Muscle of leg (tissue), 11 donors: ENCODE data around the gene HOMER2. TPM values are rescaled to one million over a fixed set of nuclear protein-coding genes. Genes with fewer than 3 reads are reported as not detected.
"Not testable (repeated sequence)": the region's sequence is repeated elsewhere in the genome, so short reads cannot be mapped to it uniquely, and the experiment has no call there.

Experiments
- DNase-seq: peaks from one replicate; pipeline ENCODE4 v3.0.0; 2013
- H3K27ac ChIP-seq: one replicate; pipeline ENCODE4 v1.5.1; 2013; ENCODE audit warnings: mild to moderate bottlenecking, low read length, control low read depth
- H3K27me3 ChIP-seq: one replicate; pipeline ENCODE4 v1.6.1; 2013; ENCODE audit warnings: low read length; ENCODE audit not compliant: control insufficient read depth, insufficient read depth
- H3K36me3 ChIP-seq: one replicate; pipeline ENCODE4 v1.6.1; 2013; ENCODE audit warnings: low read length; ENCODE audit not compliant: control insufficient read depth, insufficient read depth
- H3K4me1 ChIP-seq: one replicate; pipeline ENCODE4 v1.6.1; 2013; ENCODE audit warnings: low read length; ENCODE audit not compliant: control insufficient read depth, insufficient read depth
- H3K4me3 ChIP-seq: one replicate; pipeline ENCODE4 v1.5.1; 2013; ENCODE audit warnings: low read length, control low read depth
- H3K9me3 ChIP-seq: replicated peaks from 2 replicates; pipeline ENCODE4 v1.6.1; 2013; ENCODE audit warnings: low read depth, low read length; ENCODE audit not compliant: control insufficient read depth
- WGBS: methylation state at CpG from one replicate; pipeline ENCODE4 v1.1.5; 2013; ENCODE audit warnings: missing lambda C conversion rate; ENCODE audit not compliant: insufficient coverage; 5-methylcytosine and 5-hydroxymethylcytosine counted together
- polyA plus RNA-seq, 8 donors: library from polyadenylated mRNA; unstranded; fragments of 120-200 nt; gene quantifications; one replicate each; pipeline versions ENCODE4 v1.2.1 to v1.2.3, GENCODE V29; 2013; ENCODE audit warnings: inconsistent platforms in 1 of 8, low replicate concordance in 1 of 8; ENCODE audit not compliant: insufficient read length in 8 of 8, insufficient read depth in 1 of 8
- total RNA-seq: library from RNA; stranded (reverse); fragments of 120-200 nt; gene quantifications from one replicate; pipeline ENCODE4 v1.2.4, GENCODE V29; 2013

HOMER2 gene
- total and polyA plus RNA-seq, 9 donors, result 20.1 to 28.8 (median 26.0) TPM

GRCh38 chr15:82871358-82871757 lies 81.2 kb downstream of the HOMER2 start:
- Histone ChIP-seq H3K27me3 (no peaks in the 10 kb centered on the region), H3K4me1 (no peaks in the 10 kb centered on the region), H3K36me3 (peaks cover 5% of the 10 kb centered on the region), H3K27ac (no peak overlapping the region), H3K9me3 (no peaks in the 10 kb centered on the region), H3K4me3 (no peak overlapping the region)
- DNase-seq, result no peak
- 62% methylated on average over 5 of the region's 5 CpGs for WGBS

GRCh38 chr15:82870727-82871320 lies 81.7 kb downstream of the HOMER2 start:
- 63% methylated on average over 3 of the region's 7 CpGs for WGBS
- Histone ChIP-seq H3K4me1 (no peaks in the 10 kb centered on the region), H3K36me3 (peaks cover 5% of the 10 kb centered on the region), H3K9me3 (no peaks in the 10 kb centered on the region), H3K4me3 (no peak overlapping the region), H3K27me3 (no peaks in the 10 kb centered on the region), H3K27ac (no peak overlapping the region)
- DNase-seq, result no peak

DNA sequence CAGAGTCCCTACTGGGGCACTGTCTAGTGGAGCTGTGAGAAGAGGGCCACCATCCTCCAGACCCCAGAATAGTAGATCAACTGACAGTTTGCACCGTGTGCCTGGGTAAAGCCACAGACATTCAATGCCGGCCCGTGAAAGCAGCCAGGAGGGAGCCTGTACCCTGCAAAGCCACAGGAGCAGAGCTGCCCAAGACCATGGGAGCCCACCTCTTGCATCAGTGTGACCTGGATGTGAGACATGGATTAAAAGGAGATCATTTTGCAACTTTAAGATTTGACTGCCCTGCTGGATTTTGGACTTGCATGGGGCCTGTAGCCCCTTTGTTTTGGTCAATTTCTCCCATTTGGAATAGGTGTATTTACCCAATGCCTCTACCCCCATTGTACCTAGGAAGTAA lies 86.5 kb downstream of the HOMER2 start:
- not testable (repeated sequence) for H3K9me3 ChIP-seq, H3K4me3 ChIP-seq, DNase-seq, H3K4me1 ChIP-seq, H3K27me3 ChIP-seq, H3K27ac ChIP-seq, H3K36me3 ChIP-seq
- WGBS, result 90% methylated on average over 3 of the region's 3 CpGs

GRCh38 chr15:82865581-82865980 lies 86.9 kb downstream of the HOMER2 start:
- not testable (repeated sequence) for H3K27ac ChIP-seq, DNase-seq, H3K36me3 ChIP-seq, H3K27me3 ChIP-seq, H3K4me1 ChIP-seq, H3K4me3 ChIP-seq, H3K9me3 ChIP-seq
- WGBS, result 75% methylated on average over 4 of the region's 4 CpGs

DNA sequence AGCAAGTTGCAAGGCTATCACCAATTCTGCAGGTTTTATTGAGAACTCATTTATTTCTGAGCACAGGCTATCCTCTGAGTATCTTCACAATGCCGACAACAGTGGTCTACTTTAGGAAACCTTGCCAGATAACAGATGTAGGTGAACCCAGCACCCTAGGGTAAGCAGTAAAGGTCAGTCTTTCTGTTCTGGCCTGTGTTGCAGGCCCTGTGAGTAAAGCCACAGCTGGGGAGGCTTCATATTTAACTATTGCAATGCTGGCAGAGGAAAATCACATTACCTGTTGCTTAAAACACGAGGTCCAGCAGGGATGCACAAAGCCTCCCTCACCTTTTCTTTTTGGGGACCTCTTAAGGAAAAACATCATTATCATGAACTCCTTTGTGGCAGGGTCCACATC lies 87.6 kb downstream of the HOMER2 start:
- 61% methylated on average over 2 of the region's 2 CpGs for WGBS
- no peak overlapping the region for H3K27ac ChIP-seq
- no peak for DNase-seq

GRCh38 chr15:82862886-82863285 lies 89.6 kb downstream of the HOMER2 start:
- no peak for DNase-seq
- WGBS, result 81% methylated on average over 6 of the region's 6 CpGs
- Histone ChIP-seq H3K36me3 (no peaks in the 10 kb centered on the region), H3K27me3 (no peaks in the 10 kb centered on the region), H3K27ac (no peak overlapping the region), H3K4me3 (no peak overlapping the region), H3K4me1 (no peaks in the 10 kb centered on the region), H3K9me3 (no peaks in the 10 kb centered on the region)

More for the DNA sequence above, 87.6 kb downstream of the HOMER2 start:
- no peaks in the 10 kb centered on the region for H3K4me1 ChIP-seq
- H3K36me3 ChIP-seq, result no peaks in the 10 kb centered on the region
- H3K9me3 ChIP-seq, result no peaks in the 10 kb centered on the region
- no peak overlapping the region for H3K4me3 ChIP-seq
- no peaks in the 10 kb centered on the region for H3K27me3 ChIP-seq

GRCh38 chr15:82858932-82859331 lies 93.6 kb downstream of the HOMER2 start:
- 93% methylated on average over 7 of the region's 11 CpGs for WGBS

DNA sequence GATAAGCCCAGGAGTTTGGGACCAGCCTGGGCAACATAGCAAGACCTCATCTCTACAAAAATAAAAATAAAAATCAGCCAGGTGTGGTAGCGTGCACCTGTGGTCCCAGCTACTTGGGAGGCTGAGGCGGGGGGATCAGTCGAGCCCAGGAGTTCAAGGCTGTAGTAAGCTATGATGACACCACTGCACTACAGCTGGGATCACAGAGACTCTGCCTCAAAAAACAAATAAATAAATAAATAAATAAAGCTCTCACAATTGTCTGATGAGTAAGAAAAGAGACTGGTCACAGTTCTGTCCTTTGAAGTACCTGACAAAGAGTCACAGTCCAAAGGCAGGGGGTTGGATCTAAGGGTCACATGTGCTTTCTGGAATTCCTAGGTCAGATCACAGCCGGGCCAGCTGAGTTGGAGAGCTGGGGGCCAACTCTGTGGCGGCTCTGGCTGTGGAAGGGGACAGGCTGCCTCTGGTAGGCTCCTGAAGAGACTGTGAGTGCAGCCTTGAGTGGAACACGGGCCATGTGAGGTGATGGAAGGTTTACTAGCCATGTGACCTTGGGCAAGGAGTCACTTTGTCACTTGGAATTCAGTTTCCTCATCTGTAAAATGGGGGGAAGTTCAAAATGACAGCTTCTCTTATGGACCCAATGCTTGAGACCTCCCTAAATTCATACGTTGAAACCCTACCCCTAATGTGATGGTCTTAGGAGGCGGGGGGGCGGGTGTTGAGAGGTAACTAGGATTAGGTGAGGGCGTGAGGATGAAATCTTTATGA lies 95.9 kb downstream of the HOMER2 start:
- peaks cover 5% of the 10 kb centered on the region for H3K36me3 ChIP-seq
- 88% methylated on average over 5 of the region's 10 CpGs for WGBS
- DNase-seq, result no peak
- no peaks in the 10 kb centered on the region for H3K9me3 ChIP-seq
- H3K4me3 ChIP-seq, result no peak overlapping the region
- H3K27me3 ChIP-seq, result no peaks in the 10 kb centered on the region
- peaks cover 9% of the 10 kb centered on the region for H3K4me1 ChIP-seq
- no peak overlapping the region for H3K27ac ChIP-seq

More at GRCh38 chr15:82858932-82859331, 93.6 kb downstream of the HOMER2 start:
- H3K4me1 ChIP-seq, result no peaks in the 10 kb centered on the region
- no peaks in the 10 kb centered on the region for H3K36me3 ChIP-seq
- no peaks in the 10 kb centered on the region for H3K9me3 ChIP-seq
- H3K27ac ChIP-seq, result no peak overlapping the region
- DNase-seq, result no peak
- no peaks in the 10 kb centered on the region for H3K27me3 ChIP-seq
- no peak overlapping the region for H3K4me3 ChIP-seq

GRCh38 chr15:82855286-82856100 lies 97.0 kb downstream of the HOMER2 start:
- no peak overlapping the region for H3K27ac ChIP-seq
- no peaks in the 10 kb centered on the region for H3K27me3 ChIP-seq
- no peak overlapping the region for H3K4me3 ChIP-seq
- H3K36me3 ChIP-seq, result peaks cover 6% of the 10 kb centered on the region
- 95% methylated on average over 7 of the region's 17 CpGs for WGBS
- H3K9me3 ChIP-seq, result no peaks in the 10 kb centered on the region
- peaks cover 20% of the 10 kb centered on the region for H3K4me1 ChIP-seq
- no peak for DNase-seq

GRCh38 chr15:82854554-82854953 lies 98.0 kb downstream of the HOMER2 start:
- no peaks in the 10 kb centered on the region for H3K27me3 ChIP-seq
- no peaks in the 10 kb centered on the region for H3K9me3 ChIP-seq
- no peak overlapping the region for H3K27ac ChIP-seq
- no peak overlapping the region for H3K4me3 ChIP-seq
- peaks cover 6% of the 10 kb centered on the region for H3K36me3 ChIP-seq
- 89% methylated on average over 20 of the region's 21 CpGs for WGBS
- no peak for DNase-seq
- H3K4me1 ChIP-seq, result peaks cover 29% of the 10 kb centered on the region
